Activated CD4-positive, CD25-positive, alpha-beta regulatory T cell treated with anti-CD3 and anti-CD28 coated beads, Interleukin-2, amount 50 U/mL, for 24 hours (primary cell): Measurements from ENCODE around the gene CRK.
"Not testable (repeated sequence)": the region's sequence is repeated elsewhere in the genome, so short reads cannot be mapped to it uniquely, and the experiment has no call there.

Source experiments
- ATAC-seq, 2 donors: fragments of 150-1000 bp; cut with Tn5 transposase; one replicate each; pipeline ENCODE4 v1.10.0; 2021; ENCODE audit warnings: mild to moderate bottlenecking in 1 of 2, moderate library complexity in 1 of 2

The CRK gene

GRCh38 chr17:1384905-1385435 lies 71.1 kb downstream of the CRK start:
- ATAC-seq: no peak

GRCh38 chr17:1379930-1380313 lies 76.1 kb downstream of the CRK start:
- ATAC-seq: peak; percentile 93 to 96

- no peak for ATAC-seq
Measured at GRCh38 chr17:1379208-1379929, 76.7 kb downstream of the CRK start.

GRCh38 chr17:1378476-1378860 lies 77.6 kb downstream of the CRK start:
- ATAC-seq: not testable (repeated sequence)

- no peak for ATAC-seq
Measured at GRCh38 chr17:1377334-1377733, 78.7 kb downstream of the CRK start.

GRCh38 chr17:1376061-1376460 lies 80.0 kb downstream of the CRK start:
- ATAC-seq: no peak

GRCh38 chr17:1375615-1376014 lies 80.4 kb downstream of the CRK start:
- peak; percentile 18 to 19 for ATAC-seq

- peak; percentile 70 to 88 for ATAC-seq
Measured at GRCh38 chr17:1374431-1375177, 81.4 kb downstream of the CRK start.

GRCh38 chr17:1373707-1374237 lies 82.3 kb downstream of the CRK start:
- ATAC-seq: no peak

- ATAC-seq: no peak
Measured at GRCh38 chr17:1372618-1373017, 83.4 kb downstream of the CRK start.

GRCh38 chr17:1371893-1372590 lies 84.0 kb downstream of the CRK start:
- ATAC-seq: no peak
